GM21786 (cell line): ENCODE results near the gene PTPN20.
"Not testable (repeated sequence)": the region's sequence is repeated elsewhere in the genome, so short reads cannot be mapped to it uniquely, and the experiment has no call there.

Experiments used
- ATAC-seq: cut with Tn5 transposase; IDR thresholded peaks from one replicate; pipeline ENCODE4 v1.9.1; 2021; ENCODE audit not compliant: unreplicated experiment

The PTPN20 gene

GRCh38 chr10:46952540-46952939 lies 41.3 kb downstream of the PTPN20 start:
- ATAC-seq = not testable (repeated sequence)

GRCh38 chr10:46960742-46961141 lies 49.5 kb downstream of the PTPN20 start:
- ATAC-seq = not testable (repeated sequence)

- ATAC-seq = not testable (repeated sequence)
Measured at GRCh38 chr10:46963356-46963755, 52.1 kb downstream of the PTPN20 start.

- ATAC-seq = not testable (repeated sequence)
Measured at GRCh38 chr10:46967013-46967412, 55.8 kb downstream of the PTPN20 start.

GRCh38 chr10:46980223-46980622 lies 69.0 kb downstream of the PTPN20 start:
- not testable (repeated sequence) for ATAC-seq

- peak; percentile 98 for ATAC-seq
Measured at GRCh38 chr10:46987233-46987924, 76.2 kb downstream of the PTPN20 start.

- ATAC-seq = no peak
Measured at GRCh38 chr10:46992803-46993561, 81.8 kb downstream of the PTPN20 start.

- no peak for ATAC-seq
Measured at GRCh38 chr10:46995234-46995633, 84.0 kb downstream of the PTPN20 start.

GRCh38 chr10:46998192-46998591 lies 87.0 kb downstream of the PTPN20 start:
- no peak for ATAC-seq

GRCh38 chr10:46998595-46998994 lies 87.4 kb downstream of the PTPN20 start:
- no peak for ATAC-seq

GRCh38 chr10:46999217-46999616 lies 88.0 kb downstream of the PTPN20 start:
- no peak for ATAC-seq

- ATAC-seq = no peak
Measured at GRCh38 chr10:47008769-47009168, 97.5 kb downstream of the PTPN20 start.

GRCh38 chr10:47009215-47009838 lies 98.1 kb downstream of the PTPN20 start:
- no peak for ATAC-seq

GRCh38 chr10:47010036-47010435 lies 98.8 kb downstream of the PTPN20 start:
- no peak for ATAC-seq

GRCh38 chr10:47012214-47012613 lies 101.0 kb downstream of the PTPN20 start:
- ATAC-seq = no peak

- no peak for ATAC-seq
Measured at GRCh38 chr10:47013507-47014154, 102.4 kb downstream of the PTPN20 start.

GRCh38 chr10:47015404-47015803 lies 104.2 kb downstream of the PTPN20 start:
- no peak for ATAC-seq

- no peak for ATAC-seq
Measured at GRCh38 chr10:47016564-47016963, 105.3 kb downstream of the PTPN20 start.

GRCh38 chr10:47018026-47018735 lies 107.0 kb downstream of the PTPN20 start:
- no peak for ATAC-seq
